GM12875 (cell line): ENCODE results near the gene ADAT1.
A peak's percentile ranks its signal among the peaks of the same experiment; 100 is the strongest.

Experiments used
- H3K4me3 ChIP-seq: one replicate; pipeline ENCODE4 v1.5.1; 2011; ENCODE audit warnings: low read depth, low read length, control low read depth
- TF ChIP-seq, protein P1 (sequence below): IDR thresholded peaks from 2 replicates; pipeline ENCODE4 v1.5.1; 2011; ENCODE audit warnings: low read depth, mild to moderate bottlenecking, control low read depth, inconsistent platforms, low read length, moderate library complexity, borderline replicate concordance; ENCODE audit not compliant: insufficient read depth

ADAT1 gene, protein sequence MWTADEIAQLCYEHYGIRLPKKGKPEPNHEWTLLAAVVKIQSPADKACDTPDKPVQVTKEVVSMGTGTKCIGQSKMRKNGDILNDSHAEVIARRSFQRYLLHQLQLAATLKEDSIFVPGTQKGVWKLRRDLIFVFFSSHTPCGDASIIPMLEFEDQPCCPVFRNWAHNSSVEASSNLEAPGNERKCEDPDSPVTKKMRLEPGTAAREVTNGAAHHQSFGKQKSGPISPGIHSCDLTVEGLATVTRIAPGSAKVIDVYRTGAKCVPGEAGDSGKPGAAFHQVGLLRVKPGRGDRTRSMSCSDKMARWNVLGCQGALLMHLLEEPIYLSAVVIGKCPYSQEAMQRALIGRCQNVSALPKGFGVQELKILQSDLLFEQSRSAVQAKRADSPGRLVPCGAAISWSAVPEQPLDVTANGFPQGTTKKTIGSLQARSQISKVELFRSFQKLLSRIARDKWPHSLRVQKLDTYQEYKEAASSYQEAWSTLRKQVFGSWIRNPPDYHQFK

GRCh38 chr16:75622761-75623605 is at the start of gene ADAT1:
TSS of gene ADAT1 (minus strand) at chr16:75623281. CDS start at chr16:75620799, 2,482 bp downstream.
- TF ChIP-seq, protein P1, sequence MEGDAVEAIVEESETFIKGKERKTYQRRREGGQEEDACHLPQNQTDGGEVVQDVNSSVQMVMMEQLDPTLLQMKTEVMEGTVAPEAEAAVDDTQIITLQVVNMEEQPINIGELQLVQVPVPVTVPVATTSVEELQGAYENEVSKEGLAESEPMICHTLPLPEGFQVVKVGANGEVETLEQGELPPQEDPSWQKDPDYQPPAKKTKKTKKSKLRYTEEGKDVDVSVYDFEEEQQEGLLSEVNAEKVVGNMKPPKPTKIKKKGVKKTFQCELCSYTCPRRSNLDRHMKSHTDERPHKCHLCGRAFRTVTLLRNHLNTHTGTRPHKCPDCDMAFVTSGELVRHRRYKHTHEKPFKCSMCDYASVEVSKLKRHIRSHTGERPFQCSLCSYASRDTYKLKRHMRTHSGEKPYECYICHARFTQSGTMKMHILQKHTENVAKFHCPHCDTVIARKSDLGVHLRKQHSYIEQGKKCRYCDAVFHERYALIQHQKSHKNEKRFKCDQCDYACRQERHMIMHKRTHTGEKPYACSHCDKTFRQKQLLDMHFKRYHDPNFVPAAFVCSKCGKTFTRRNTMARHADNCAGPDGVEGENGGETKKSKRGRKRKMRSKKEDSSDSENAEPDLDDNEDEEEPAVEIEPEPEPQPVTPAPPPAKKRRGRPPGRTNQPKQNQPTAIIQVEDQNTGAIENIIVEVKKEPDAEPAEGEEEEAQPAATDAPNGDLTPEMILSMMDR = no peak
- H3K4me3 ChIP-seq = peak within 1 kb of the TSS; percentile 86

- TF ChIP-seq, protein P1 = no peak
- H3K4me3 ChIP-seq = no peak overlapping the region
These were observed 44.4 kb upstream of the ADAT1 start for GRCh38 chr16:75667503-75667902.

- H3K4me3 ChIP-seq = no peak overlapping the region
- TF ChIP-seq, protein P1 = no peak
These were observed 37.7 kb upstream of the ADAT1 start for GRCh38 chr16:75660726-75661302.

DNA sequence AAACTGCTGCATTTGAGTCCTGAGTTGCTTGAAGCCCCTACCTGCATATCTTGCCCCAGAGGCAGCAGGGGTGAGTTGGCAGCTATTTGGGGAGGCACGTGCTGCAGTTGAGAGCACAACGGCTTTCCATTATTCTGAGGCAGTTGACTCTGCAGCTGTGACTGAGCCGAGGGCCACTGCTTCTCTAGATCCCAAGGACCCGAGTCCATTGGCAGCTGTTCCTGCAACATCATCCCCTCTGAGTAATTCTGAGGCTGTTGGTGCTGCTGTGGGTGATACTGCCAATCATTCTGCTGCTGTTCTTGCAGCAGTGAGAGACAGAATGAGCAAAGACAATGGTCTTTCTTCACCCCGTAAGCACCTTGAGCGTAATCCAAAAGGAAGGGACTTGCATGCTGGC is 37.2 kb upstream of the ADAT1 start:
- TF ChIP-seq, protein P1 = no peak
- no peak overlapping the region for H3K4me3 ChIP-seq

GRCh38 chr16:75658175-75658574 is 35.1 kb upstream of the ADAT1 start:
- TF ChIP-seq, protein P1 = no peak
- H3K4me3 ChIP-seq = no peak overlapping the region

- TF ChIP-seq, protein P1 = no peak
- H3K4me3 ChIP-seq = no peak overlapping the region
These were observed 30.8 kb upstream of the ADAT1 start for GRCh38 chr16:75653922-75654321.
